ENCODE data around the gene CPT1C.

CPT1C gene

DNA sequence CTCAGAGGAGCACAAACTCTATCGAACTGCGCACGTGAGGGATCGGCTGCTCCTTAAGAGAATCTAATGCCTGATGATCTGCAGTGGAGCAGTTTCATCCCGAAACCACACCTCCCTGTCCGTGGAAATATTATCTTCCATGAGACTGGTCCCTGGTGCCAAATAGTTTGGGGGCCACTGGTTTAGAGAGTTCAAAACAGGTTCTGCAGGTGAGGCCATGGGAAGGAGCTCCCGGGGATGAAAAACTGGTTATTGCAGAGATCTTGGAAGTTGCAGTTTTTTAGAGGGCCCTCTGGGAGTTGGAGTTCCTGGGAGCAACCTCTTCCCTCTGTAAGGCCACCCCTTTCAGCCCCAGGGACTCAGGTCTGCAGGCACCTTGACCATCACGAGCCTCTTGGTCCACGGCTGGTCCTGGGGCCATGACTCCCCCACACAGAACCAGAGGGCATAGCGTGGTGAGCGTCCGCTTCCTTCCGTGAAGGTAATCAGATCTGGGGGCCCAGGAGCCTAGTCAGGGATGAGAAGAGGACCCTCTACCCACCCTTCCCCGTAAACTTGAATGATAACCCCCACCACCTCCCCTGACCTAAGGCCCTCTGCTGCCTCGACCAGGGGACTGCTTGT lies 30.5 kb upstream of the CPT1C start:
- DNase-seq (ENCODE audit: low read depth in 1 of 2, low spot score in 1 of 2): no peak

DNA sequence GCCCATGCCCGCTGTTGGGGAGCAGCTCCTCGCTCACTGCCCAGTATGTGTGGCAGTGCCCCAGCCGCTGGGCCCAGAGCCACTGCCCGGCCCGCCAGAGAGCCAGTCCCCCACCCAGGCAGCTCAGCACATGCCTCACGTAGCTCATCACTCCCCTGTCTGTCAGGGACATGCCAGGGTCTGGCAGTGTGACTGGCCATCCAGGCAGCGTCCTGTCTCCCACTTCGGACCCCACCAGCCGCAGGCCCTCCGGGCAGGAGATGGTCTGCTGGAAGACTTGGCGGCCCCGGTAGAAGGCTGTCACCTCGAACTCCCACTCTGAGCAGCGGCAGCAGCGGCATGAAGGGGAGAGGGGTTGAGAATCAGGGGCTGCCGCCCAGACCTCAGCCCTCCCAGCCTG lies 28.9 kb upstream of the CPT1C start:
- DNase-seq (ENCODE audit: low read depth in 1 of 2, low spot score in 1 of 2): no peak

DNA sequence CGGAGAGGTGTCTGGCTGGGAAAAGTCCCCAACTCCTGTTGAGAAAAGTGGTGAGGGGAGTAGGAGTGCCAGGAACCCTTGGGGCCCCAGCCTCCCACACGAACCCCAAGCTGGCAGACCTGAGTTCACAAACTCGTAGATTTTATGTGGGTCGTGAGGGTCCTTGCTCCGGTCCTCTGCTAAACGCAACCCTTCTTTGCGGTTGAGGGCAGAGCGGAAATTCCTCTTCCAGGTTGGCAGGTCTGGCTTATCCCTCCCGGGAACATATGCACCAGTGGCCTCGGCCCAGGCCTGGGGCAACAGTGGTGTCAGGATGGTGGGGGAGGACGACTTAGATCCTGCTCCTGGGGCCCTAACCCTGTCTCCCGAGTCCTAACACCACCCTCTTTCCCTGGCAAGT lies 27.7 kb upstream of the CPT1C start:
- no peak for DNase-seq (ENCODE audit: low read depth in 1 of 2, low spot score in 1 of 2)

DNA sequence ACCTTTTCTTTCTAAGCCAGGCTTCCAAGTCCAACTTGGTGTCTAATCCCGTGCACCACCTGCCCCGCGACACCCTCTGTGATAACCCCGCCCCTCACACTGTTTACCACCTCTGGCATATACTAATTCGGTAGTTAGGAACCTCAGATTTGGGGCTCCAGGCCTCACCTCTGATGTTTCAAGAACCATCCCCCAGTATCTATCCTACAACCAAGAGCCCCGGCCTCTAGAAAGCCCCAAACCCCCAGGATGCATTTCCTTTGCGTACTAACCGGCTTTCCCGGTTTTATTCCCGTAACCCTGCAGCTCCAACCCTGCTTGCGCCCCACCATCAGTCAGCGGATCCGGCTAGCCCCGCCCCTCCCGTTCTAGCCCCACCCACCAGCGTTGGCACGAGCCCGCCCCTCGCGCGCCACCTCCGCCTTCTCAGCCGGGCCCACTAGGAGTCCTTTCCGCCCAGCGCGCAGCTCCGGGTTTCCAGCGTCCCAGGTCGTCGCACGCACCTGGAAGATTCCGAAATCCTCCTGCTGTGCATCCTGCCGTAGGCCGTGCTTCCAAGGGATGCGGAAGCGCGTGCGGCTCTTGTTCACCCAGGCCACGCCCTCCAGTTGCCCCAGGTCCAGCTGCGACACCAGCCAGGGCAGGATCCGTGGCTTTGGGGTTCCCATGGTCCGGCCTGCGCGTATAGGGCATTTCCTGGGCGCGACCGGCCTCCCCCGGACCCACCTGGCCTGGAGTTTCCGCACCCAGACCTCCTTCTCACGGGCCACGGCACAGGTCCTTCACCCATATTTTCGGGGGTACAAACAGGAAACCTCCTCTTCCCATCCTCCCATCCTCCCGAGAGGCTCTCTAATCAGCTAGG lies 26.5 kb upstream of the CPT1C start:
- peak; percentile 84 to 86 for DNase-seq (ENCODE audit: low read depth in 1 of 2, low spot score in 1 of 2)

DNA sequence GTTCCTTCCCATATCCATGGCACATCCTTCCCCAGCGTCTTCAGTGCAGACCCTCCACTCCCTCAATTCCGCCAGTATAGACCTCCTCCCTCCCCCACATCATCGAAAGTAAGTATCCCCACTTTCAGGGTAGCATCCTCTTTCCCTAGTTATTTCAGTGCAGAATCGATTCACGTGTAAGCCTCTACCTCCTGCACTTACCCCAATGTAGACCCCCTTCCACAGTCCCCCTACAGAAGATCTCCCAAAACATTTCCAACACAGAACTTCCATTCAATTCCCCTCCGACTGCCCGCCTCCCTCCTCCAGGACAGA lies 25.9 kb upstream of the CPT1C start:
- no peak for DNase-seq (ENCODE audit: low read depth in 1 of 2, low spot score in 1 of 2)

DNA sequence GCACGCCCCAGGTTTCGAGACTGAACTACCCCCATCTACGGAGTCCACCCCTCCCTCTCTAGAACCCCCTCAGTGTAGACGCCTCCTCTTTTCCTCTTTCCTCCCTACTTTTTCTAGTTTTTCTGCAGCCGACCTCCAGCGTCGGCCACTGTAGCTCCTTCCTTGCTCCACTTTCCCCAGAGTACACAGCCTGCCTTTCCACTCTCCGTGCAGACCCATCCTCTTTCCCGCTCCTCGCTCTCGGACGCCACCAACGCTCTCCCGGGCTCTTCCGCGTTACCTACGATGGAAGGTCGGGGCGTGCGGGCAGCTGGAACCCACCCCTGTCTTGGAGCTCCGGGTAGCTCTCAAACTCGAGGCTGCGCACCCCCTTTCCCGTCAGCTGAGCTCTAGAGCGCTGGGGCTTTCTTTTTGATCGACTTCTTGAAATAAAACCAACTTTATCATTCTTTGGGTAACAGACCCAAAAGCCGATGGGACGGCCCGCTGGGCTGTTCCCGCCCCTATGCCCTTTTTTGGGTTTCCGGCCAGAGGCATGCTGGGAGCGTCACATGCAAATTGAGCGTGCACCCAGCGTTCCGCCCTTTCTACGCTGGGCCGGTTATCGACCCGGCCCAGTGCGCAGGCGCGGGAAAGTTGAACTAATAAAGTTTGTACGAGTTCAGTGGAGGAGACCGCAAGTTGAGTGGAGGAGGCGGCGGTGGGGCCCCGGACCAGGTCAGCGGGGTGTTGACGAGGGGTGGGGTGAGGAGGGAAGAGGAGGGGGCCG lies 25.4 kb upstream of the CPT1C start, which contains the start of the genes BCL2L12 and IRF3:
BCL2L12 (plus strand) TSS at position 583 of the 769 bp plus-strand sequence. CDS start 760 bp downstream, outside the sequence.
IRF3 (minus strand) TSS at position 507 of the 769 bp plus-strand sequence. CDS start 1,019 bp downstream, outside the sequence.
- DNase-seq (ENCODE audit: low read depth in 1 of 2, low spot score in 1 of 2): peak; percentile 98 to 99

DNA sequence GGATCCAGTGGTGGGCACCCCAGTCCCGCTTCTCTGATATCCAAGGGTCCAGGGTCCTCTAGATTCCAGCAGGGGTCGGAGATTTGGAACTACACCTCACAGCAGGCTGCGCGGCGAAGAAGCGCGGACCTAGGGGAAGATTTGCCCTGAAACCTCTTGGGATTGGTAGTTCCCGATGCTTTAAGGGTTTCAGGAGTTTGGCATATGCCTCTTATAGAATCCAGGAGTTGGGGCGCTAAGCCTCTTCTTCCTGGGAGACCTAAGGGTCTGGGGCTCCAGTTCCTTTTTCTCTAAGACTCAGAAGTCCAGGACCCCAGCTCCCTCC lies 24.8 kb upstream of the CPT1C start:
- no peak for DNase-seq (ENCODE audit: low read depth in 1 of 2, low spot score in 1 of 2)

DNA sequence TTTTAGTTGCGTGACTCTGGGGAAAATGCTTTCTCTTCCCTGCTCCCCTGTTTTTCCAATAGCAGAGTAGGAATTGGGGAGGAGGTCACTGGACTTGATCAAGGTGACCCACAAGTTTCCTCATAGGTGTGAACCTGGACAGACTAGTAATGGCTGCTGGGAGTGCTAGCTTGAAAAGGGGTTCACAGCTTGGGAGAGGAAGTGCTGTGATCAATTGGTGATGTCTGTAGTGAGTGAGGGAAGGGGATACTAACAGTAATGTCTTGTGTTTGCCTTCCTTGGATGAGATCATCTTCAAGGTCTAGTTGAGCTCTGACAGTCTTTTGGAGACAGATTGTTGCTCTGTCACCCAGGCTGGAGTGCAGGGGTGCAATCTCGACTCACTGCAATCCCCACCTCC lies 23.4 kb upstream of the CPT1C start:
- no peak for DNase-seq (ENCODE audit: low read depth in 1 of 2, low spot score in 1 of 2)

DNA sequence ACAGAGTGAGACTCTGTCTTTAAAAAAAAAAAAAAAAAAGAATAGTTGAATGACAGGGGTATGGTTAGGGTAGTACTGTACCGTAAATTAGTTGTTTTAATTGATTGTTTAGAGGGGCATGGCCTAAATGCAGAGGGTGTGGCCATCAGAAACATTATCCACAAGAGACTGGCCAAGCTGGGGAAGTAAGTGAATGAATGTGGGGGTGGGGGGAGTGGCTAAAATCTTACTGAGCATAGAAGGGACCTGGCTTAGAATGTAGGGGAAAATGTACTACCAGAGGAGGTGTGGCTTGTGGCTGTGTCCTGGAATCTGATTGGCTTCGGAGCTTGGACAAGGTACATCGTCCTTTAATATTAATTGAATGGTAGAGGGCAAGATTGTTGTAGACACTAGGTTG lies 21.4 kb upstream of the CPT1C start:
- no peak for DNase-seq (ENCODE audit: low read depth in 1 of 2, low spot score in 1 of 2)

DNA sequence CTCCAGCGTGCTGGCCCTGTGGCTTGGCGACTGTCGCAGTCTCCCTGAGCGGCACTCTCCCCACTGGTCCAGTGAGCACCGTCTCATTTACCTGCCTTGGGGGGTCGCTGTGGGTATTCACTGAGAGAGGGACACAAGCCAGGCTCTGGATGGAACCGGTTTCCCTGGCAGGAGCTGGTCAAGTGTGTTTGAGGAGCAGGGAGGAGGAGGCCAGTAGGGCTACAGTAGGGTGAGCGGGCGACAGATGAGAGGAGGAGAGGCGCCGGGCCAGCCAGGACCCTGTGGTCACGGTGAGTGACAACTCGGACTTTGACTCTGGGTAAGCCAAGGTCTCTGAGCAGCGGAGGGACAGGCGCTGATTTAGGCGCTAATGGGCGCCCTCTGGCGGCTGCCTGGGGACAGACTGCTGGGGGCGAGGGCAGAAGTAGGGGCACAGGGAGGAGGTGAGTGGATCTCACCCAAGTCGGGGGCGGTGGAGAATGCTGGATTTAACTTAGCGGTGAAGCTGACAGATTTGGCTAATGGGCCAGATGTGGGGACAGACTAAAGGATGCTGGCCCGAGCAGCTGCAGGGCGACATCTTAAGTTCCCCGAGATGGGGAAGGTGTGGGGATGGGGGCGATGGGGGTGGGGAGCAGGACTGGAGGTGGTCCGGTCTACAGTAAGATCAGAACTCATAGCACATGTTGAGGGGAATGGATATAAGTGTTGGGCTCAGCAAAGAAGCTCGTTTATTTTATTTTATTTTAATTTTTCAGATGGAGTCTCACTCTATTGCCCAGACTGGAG lies 18.6 kb upstream of the CPT1C start:
- peak in 1 of 2 donors; percentile 54 for DNase-seq (ENCODE audit: low read depth in 1 of 2, low spot score in 1 of 2)

DNA sequence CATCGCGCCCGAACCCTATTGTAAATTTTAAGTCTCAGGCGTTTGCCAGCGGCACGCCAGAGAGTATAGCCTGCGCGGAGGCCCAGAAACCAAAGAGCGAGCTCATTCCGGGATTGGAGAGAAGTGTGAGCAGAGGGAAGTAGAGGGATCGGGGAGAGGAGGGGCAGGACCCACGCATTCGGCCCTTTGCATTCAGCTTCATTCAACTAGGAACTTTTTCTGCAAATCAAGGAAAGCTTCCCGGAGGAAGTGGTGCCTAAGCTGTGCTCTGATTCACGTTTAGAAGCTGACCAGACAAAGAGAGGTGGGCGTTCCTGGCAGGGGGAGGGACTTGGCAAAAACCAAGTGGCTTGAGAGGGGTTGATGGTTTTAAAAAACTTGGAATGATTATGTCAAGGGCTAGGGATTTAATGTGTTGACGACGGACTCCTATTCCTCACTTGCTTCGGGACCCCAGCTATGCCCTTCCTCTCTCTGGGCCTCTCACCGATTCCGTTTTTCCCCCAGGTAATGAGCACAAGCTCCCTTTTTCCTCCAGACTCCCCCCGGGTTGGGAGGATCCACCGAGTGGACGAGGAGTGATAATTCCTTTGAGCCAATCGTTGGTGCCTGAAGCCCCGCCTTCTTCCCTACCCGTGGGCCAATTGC lies 14.7 kb upstream of the CPT1C start:
- DNase-seq (ENCODE audit: low read depth in 1 of 2, low spot score in 1 of 2): peak in 1 of 2 donors; percentile 68

DNA sequence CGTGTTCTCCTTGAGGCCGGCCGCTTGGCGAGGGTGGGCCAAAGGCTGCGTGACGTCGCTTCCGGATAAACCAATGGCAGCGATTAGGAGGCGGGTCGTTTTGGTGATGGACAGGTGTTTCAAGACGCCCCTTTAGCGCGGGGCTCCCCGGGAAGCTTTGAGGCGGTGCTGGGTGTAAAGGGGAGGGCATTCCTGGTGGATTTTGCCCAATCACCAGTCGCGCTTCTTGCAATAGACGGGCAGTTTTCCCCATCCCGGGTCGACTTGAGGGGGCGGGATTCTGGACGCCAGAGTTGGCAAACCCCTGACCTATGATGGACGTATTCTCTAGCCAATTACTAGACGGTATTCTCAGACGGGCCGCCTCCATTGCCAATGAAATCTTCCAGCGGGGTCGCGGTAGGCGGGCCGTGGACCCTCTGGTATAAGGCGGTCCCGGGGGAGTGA lies 14.1 kb upstream of the CPT1C start:
- DNase-seq (ENCODE audit: low read depth in 1 of 2, low spot score in 1 of 2): peak; percentile 97 to 100

DNA sequence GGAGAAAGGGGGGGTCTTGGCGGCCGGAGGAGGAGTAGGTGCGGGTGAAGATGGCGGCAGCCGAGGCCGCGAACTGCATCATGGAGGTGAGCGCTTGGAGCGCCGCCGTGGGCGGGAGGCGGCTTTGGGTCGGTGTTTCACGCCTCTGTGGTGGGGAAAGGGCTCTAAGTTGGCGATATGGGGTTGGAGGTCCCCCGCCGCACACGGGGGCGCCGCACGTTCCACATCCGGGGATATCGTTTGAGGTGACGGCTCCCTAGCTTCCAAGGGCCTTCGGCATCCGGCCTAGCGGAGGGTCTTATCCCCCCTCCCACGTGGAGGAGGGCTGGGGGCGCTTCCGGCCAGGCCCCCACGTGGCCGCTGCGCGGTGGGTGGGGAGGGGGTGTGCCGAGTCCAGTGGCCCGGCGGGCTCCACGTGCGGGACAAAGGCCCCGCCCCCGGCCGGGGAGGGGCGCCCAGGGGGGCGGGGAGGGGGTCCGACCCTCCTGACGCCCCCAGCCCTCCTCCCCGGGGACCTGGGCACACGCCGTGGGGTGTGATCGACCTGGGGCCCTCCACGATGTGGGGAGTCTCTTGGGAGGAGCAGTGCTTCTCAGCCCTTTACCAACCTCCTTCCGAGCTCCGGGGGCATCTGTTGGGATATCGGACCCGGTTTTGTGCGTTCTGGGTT lies 13.6 kb upstream of the CPT1C start, which contains the start of gene PRMT1:
PRMT1 (plus strand) TSS at position 41 of the 670 bp plus-strand sequence; CDS start at position 51, 10 bp downstream.
- no peak for DNase-seq (ENCODE audit: low read depth in 1 of 2, low spot score in 1 of 2)

DNA sequence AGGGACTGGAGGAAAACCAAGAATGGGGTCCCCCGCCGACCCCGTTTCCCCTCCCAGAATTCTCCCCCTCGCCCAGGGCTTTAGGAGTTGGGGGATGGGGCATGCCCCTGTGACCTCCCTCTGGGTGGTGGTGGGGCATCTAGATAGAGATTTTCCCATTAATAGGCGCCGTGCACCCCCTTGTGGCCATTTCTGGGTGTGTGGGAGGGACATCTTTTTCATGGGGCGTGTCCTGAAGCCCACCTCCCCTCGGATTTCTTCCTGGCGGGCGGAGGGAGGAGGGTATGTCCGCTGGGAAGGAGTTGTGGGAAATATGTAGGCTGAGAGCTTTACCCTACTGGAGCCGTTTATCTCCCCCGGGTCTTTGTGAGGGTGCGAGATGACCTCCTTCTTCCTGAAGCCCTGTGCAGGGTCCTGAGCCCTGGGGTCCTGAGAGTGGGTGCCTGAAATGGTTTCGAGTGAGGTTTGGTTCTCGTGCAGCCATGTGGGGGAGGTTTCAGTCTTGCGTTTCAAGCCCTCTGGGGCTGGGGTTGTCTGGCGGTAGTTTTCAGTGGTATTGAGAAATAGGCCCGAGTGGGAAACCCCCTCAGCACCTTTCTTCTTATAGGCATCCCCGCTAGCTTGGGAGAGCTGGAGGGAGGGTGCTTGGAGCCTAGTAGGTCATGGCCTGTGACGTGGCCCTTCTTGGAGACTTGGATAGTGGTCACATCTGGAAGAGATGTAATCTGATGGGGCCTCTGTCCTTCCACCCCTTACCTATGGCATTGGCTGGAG lies 12.8 kb upstream of the CPT1C start:
- DNase-seq (ENCODE audit: low read depth in 1 of 2, low spot score in 1 of 2): peak; percentile 64 to 74

DNA sequence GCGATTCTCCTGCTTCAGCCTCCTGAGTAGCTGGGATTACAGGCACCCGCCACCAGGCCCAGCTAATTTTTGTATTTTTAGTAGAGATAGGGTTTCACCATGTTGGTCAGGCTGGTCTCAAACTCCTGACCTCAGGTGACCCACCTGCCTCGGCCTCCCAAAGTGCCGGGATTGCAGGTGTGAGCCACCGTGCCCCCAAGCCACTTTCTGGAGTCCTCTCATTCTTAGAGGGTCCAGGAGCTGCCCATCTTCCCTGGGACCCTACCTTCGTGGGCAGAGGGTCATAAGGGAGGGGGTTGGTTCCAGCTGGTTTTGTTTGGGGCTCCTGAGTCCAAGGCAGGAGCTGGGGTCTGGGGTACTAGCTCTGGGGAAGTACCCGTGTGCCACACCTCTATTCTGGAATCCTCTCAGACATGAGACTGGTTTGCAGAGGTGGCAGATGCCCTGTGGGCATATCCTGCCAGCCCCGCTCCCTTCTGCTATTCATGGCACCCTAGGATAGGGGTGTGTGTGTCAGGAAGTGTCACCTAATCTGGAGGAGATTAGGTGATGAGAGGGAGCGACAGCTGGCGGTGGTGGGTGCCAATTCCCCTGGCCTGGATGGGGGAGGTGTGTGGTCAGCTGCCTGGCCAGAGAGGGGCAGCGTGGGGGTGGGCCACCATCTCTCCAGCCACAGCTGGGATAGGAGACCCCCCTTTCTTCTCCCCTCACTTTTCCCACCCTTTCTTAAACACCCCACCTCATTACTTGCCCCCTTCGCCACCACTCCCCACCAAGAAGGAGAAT lies 11.7 kb upstream of the CPT1C start:
- no peak for DNase-seq (ENCODE audit: low read depth in 1 of 2, low spot score in 1 of 2)

DNA sequence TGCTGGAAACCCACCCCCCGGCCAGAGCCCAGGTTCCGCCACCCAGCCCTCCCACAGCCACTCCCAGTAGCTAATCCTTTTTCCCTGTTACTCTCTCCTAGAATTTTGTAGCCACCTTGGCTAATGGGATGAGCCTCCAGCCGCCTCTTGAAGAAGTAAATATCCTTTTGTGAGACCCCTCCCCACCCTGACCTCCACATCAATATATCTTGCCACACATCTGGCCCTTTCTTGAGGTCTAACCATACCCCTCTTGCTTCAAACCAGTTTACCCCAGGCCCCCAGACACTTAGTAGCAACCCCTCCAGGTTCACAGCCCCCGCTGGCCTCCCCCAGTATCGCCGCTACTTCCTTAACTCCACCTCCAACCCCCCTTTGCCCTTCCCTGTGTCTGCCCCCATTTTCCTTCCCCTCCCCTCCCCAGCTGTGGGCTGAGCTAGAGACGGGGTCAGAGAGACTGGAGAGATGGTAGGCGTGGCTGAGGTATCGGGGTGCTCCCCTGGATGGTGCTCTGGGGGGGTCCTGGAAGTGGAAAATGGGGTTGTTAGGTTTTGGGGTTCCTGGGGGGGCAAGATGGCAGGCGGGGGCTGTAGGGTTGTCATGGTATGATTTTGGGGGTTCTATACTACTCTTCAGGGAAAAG lies 11.0 kb upstream of the CPT1C start:
- DNase-seq (ENCODE audit: low read depth in 1 of 2, low spot score in 1 of 2): no peak

DNA sequence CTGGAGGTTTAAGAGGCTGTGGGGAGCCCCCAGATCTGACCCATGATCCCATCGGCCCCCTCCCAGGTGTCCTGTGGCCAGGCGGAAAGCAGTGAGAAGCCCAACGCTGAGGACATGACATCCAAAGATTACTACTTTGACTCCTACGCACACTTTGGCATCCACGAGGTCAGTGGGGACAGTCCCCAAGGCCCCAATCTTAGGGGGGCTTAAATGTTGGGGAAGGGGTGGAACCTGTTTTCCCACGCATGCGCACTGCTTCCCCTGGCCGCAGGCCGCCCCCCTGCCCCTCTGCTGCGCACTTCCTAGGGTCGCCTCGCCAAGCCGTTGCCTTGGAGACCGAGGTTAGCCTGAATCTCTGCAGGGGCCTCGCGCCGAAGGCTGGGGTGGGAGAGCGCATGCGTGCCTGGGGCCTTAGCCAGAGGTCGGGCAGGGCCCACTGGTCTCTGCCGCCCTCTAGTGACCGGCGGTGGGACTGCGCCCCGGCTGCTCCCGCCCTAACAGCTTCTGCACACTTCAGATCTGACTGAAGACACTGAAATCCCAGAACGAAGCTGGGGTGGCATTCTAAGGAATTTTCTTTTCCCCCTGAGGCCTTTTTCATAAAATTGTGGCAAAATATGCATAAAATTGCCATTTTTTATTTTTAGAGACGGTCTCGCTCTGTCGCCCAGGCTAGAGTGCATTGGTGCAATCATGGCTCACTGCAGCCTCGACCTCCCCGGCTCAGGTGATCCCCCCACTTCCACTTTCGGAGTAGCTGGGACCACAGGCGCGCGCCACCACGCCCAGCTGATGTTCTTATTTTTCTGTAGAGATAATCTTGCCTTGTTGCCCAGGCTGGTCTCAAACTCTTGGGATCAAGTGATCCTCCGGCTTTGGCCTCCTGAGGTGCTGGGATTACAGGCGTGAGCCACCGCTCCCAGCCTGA lies 10.2 kb upstream of the CPT1C start:
- DNase-seq (ENCODE audit: low read depth in 1 of 2, low spot score in 1 of 2): peak; percentile 88 to 95
